GM21786 (cell line): ENCODE results near the gene ARMC9.
"Not testable (repeated sequence)": the region's sequence is repeated elsewhere in the genome, so short reads cannot be mapped to it uniquely, and the experiment has no call there.

ENCODE experiments used
- ATAC-seq: cut with Tn5 transposase; IDR thresholded peaks from one replicate; pipeline ENCODE4 v1.9.1; 2021; ENCODE audit not compliant: unreplicated experiment

The ARMC9 gene

DNA sequence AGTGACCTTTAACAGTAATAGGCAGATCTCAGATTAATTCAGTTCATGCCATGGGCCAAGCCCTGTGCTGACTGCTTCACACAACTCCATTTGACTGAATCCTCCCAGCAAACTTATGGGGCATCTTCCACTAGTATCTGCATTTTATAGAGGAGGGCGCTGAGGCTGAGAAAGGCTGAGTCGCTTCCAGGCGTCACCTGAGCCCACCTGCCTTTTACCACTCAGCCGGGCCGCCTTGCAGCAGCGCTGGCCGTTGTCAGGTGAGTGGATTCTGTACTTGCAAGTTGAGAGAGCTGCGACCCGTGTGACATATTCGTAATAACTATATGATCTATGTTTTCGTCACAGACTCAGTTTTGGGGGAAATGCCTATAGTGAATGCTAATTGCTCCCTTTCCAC, 137.8 kb downstream of the ARMC9 start:
- no peak for ATAC-seq

DNA sequence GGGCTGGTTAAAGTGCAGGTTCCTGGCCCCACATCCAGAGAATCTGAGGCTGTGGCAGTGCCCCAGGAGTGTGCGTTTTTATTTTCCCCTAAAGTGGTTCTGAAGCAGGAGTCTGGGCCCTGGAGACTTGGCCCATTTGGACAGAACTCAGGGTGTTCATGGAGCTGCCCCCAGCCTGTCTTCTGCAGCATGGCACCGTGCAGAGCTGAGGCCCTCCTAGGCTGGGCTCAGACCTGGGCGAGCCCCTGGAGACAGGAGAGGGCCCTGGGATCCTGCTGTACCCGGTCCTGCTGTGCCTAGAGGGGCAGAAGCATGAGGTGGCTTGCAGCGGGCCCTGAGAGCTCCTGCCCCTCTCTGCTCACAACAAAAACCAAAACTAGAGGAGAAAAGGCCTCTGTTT, 138.3 kb downstream of the ARMC9 start:
- ATAC-seq = no peak

DNA sequence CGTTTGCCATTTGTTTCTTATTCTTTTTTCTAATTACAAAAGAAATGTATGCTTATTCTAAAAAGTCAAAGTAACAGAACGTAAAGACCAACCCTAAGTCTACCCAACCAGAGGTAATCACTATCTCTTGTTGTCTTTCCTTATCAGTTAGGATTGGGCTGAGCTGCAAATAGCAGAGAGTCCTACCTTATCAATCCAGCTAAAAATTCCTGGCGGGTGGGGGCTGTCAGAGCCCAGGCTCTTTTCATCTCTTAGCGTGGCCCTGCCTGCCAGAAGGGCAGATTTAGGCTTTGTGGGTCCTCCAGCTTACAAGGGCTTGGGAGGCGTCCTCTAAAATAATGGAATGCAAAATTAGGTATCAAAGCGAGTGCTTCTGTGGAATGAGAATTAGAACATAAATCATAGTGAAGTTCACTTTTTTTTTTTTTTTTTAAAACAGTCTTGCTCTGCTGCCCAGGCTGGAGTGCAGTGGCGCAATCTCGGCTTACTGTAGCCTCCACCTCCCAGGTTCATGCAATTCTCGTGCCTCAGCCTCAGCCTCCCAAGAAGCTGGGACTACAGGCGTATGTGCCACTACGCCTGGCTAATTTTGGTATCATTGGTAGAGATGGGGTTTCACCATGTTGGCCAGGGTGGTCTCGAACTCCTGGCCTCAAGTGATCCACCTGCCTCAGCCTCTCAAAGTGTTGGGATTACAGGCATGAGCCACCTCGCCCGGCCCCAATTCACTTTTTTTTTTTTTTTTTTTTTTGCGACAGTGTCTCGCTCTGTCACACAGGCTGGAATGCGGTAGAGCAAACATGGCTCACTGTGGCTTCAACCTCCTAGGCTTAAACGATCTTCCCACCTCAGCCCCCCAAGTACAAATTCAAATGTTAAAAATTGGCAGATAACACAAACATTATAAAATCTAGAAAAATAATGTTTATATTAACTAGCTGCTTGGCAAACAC, 139.7 kb downstream of the ARMC9 start:
- no peak for ATAC-seq

DNA sequence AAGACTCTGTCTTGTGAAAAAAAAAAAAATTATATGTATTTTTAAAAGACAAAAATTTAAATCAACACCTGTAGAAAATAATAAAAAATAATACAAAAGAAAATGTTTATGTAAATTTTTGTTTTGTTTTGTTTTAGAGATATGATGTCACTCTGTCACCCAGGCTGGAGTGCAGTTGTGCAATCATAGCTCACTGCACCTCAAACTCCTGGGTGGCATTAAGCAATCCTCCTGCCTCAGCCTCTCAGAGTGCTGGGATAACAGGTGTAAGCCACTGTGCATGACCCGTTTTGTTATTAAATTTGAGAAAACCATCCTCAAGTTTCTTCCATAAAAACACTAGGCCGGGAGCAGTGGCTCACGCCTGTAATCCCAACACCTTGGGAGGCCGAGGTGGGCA, 140.9 kb downstream of the ARMC9 start:
- ATAC-seq = no peak

DNA sequence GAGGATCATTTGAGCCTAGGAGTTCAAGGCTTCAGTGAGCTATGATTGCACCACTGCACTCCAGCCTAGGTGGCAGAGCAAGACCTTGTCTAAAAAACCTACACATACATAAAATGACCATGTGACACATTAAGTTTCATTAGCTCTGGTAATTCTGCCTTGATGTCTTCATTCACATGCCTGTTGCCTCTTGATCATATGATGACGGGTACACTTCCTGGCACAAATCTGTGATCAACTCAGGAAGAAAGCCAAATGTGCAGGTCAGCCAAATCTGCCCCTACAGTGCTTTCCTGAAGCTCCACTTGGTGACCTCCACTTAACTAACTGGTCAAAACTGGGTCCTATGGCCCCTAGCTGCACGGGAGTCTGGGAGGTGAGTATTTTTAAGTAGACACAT, 142.7 kb downstream of the ARMC9 start:
- no peak for ATAC-seq

DNA sequence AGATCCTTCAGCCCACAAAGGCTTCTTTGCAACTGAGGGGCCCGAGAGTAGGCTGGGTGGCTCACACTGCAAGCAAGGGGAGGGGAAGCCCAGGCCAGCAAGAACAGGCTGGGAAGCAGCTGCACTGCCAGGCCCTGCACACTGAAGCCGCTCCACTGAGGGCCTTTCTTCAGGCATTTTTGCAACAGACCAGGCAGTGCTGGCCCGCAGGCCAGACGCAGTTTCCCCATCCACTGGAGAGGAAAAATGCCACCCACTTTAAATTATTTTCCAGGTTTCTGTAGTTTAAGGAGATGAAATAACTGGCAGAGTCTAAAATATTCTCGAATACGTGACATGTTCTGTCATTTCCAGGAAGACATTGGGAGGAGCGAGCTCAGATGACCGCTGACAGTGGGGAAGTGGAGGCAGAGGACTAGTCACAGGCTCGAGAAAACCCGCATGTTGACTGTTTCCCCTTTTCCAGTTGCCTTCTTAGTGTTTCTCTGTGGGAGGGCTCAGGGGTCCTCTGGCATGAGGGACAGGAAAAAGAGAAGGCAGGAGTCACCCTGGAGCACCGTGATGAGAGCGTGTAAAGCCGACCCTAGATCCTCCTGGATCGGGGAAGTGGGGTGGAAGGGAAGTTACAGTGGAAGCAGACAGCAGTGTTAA, 143.8 kb downstream of the ARMC9 start:
- no peak for ATAC-seq

DNA sequence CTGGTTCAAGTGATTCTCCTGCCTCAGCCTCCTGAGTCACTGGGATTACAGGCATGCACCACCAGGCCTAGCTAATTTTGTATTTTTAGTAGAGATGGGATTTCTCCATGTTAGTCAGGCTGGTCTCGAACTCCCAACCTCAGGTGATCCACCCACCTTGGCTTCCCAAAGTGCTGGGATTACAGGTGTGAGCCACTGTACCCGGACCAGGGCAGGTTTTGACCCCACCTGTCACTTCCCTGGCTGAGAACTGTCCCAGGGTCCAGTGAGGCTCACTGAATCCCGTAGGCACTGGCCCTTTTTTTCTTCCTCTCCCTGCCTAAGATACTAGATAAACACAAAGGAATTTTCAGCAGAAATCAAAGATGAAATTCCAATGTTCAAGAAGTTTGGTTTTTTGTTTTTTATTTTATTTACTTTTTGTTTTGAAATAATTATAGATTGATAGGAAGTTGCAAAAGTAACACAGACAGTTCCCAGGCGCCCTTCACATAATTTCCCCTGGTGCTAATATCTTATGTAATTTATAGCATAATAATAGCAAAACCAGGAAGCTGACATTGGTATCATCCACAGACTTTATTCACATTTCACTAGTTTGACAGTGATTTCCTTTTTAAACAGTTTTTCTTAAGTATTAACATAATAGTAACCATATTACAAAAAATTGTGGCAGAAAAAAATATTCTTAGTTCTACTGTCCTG, 144.7 kb downstream of the ARMC9 start:
- ATAC-seq = no peak

DNA sequence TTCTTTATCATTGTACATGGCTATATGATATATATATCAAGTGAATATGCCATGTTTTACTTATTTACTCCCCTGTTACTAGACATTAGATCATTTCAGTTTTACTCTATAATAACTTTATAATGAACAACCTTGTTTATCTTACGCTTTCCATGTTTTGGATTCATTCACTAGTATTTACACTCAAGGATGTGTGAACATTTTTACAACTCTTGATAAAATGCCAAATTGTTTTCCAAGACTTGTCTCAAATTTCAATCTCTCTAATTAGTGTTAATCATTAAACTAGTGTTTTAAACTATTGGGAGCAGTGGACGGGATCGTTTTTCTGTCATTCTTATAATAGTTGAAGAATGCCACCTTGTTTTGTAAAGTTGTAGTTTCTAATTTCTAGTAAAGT, 145.6 kb downstream of the ARMC9 start:
- no peak for ATAC-seq

DNA sequence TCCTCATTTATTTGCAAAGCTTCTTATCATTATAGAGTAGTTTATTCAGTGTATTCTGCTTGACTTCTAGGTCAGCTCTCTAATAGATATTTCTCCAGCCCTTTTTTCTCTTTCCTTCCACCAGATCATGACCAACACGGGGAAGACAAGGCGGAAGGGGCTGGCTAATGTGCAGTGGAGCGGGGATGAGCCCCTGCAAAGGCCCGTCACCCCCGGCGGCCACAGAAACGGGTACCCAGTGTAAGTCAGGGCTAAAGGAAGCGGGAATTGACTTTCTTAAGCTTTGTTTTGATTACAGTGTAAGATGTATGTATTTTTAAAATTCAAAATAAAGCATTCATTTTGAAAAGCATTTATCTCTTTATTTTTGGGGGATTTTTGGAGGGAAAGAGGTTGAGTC, 146.4 kb downstream of the ARMC9 start:
- no peak for ATAC-seq

DNA sequence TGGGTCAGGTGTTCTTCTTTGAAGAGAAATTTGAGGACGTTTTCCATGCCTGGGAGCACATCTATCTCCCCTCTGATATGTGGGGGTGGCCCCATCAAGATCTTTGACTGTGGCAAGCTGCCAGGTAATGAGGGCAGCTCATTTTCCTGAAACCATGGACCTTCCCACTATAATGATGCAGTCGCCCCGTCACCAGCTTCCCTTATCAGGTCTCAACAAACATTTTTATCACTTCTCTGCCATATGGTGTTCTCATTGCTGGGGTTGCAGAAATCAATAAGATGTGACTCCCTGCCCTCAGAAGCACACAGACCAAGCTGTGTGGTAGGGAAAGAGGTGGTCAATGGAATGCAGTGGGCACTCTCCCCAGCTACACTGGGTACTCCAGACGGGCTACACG, 148.7 kb downstream of the ARMC9 start:
- ATAC-seq = no peak

DNA sequence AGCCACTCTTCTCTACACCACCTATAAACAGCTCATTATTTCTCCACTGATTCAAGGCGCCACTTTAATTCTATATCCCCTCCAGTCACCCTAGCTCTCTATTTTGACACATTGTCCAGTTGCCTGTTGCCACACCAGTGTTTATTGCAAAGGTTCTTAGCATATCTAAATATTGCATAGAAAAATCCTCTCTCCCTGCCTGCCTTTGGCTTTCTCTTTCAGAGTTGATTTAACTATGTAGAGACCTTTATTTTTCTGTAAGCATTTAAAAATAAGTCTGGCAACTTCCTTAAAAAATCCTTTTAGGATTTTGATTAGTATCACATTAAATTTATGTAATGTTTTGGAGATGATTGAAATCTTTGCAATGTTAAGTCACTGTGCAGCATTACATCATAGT, 149.2 kb downstream of the ARMC9 start:
- ATAC-seq = no peak

DNA sequence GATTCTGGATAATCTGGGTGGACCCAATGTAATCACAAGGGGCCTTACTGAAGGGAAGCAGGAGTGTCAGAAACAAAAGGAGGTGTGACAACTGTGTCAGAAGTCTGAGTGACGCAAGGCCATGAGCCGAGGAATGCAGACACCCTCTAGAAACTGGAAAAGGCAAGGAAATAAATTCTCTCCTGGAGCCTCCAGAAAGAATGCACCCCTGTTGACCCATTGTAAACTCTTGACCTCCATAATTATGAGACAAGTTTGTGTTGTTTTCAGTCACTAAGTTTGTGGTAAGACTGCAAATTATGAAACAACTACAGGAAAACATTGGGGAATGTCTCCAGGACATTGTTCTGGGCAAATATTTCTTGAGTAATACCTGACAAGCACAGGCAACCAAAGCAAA, 149.7 kb downstream of the ARMC9 start:
- ATAC-seq = no peak

DNA sequence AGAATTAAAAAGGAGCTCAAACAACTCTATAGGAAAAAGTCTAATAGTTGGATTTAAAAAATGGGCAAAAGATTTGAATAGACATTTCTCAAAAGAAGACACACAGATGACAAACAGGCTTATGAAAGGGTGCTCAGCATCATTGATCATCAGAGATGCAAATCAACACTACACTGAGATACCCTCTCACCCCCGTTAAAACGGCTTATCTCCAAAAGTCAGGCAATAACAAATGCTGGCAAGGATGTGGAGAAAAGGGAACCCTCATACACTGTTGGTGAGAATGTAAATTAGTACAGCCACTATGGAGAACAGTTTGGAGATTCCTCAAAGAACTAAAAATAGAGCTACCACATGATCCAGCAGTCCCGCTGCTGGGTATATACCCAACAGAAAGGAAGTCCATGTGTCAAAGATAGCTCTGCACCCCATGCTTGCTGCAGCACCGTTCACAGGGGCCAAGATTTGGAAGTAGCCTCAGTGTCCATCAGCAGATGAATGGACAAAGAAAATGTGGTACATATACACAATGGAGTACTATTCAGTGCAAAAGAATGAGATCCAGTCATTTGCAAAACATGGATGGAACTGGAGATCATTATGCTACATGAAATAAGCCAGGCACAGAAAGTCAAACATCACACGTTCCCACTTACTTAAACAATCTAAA, 150.4 kb downstream of the ARMC9 start:
- ATAC-seq = no peak

DNA sequence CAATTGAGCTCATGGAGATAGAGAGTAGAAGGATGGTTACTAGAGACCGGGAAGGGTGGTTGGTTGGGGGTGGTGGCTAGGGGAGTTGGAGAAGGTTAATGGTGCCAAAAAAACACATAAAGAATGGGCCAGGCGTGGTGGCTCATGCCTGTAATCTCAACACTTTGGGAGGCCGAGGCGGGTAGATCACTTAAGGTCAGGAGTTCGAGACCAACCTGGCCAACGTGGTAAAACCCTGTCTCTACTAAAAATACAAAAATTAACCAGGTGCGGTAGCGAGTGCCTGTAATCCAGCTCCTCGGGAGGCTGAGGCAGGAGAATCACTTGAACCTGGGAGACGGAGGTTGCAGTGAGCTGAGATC, 150.9 kb downstream of the ARMC9 start:
- not testable (repeated sequence) for ATAC-seq

DNA sequence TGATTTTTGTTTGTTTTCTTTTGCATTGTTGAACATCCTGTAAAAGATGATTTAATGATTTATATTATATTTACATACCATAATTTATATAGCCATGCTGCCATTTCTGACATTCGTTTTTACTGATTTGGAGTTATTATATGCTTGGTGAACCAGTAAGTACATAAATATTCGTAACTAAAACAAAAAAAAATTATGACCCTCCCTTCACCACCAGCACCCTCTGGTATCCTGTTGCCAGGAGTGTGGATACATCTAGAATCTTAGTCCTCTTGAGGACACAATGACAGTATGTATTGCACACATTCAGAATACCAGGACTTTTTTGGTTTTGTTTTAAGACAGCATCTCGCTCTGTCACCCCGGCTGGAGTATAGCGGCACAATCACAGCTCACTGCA, 153.2 kb downstream of the ARMC9 start:
- no peak for ATAC-seq

DNA sequence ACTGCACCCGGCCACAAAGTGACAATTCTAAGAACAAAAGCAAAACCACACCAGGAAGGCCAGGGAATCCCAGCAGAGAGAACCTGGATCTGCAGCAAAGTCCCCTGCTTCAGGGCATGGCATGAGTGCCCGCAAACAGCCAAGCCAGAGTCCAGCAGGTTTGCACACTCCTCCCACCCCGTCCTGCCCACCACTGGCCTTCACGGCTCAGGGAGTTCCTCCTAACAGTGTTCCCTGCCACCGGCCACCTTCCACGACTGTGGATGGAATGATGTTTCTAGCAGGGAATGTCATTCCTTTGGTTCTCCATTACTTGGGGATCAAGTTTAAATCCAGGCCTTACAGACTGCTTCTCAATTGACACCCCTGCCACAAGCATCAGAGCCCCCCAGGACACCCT, 155.0 kb downstream of the ARMC9 start:
- ATAC-seq = no peak

DNA sequence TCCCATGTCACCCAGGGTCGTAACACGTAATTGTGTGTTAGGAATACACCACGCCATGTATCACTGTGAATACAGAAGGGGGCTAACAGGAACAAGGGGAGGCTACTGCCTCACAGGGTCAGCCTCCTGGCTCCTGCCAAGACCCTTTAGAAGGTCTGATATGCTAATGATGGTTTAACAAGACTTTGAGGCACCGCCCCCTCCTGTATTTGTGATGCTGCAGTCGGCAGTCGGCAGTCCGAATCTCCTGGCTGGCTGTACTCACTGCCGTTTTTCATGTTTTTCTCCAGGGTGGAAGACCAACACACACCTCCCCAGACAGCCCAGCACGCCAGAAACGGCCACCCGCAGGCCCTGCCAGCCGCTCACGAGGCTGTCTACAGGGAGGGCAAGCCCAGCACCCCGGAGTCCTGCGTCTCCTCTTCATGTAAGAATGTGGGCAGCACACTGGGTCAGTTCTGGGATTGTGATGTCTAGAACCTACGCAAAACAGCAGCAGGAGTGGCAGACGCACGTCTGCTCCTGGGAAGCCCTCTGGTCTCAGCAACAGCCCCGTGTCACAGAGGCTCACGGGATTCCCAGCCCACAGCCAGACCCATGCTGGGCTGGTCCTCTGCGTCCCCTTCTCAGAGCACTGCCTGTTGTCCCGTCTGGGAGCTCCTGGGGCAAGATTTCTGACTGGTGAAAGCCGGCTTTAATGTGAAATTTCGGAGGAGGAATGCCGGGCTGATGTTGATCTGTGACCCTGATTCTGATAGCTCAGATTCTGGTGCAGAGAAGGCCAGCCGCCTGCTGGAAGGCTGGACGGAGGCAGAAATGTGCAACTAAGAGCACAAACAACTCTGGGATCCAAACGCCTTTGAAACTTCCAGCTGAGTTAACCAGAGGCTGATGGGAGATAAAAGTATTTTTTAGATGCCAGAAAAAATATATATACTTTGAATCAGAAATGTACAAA, 157.4 kb downstream of the ARMC9 start:
- no peak for ATAC-seq

DNA sequence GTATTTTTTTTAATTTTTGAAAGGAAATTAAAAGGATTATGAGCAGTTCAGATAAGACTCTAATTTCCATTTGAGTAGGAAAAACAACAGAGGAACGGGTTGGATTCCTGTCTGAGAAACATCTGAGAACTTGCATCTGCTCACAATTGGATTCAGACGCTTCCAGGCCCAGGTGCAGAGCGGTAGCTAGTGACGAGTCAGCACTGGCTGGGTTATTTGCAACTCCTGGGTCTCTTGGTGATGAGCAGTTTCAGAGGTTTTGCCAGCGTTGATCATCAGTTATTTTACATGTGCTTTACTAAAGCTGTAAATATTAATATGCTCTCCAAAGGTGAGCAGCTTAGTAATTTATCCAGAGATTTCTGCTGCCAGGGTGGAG, 158.0 kb downstream of the ARMC9 start:
- no peak for ATAC-seq

DNA sequence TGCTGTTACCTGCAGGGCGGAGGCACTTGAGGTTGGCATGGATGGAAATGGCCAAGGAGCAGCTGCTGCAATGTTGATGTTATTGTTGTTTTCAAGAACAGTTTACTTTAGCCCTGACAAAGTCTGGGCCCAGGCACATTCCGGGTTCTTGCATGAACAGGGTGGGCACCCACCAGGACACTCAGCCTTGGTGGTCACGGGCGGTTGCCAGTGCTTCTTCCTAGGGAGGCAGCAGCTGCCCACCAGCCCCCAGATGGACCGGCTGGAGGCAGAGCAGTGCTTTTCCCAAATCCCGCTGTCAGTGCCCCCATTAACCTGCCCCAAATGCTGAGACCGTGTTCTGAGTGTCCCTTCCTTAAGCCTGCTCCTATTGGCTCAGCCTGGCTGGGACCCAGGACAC, 158.6 kb downstream of the ARMC9 start:
- no peak for ATAC-seq

DNA sequence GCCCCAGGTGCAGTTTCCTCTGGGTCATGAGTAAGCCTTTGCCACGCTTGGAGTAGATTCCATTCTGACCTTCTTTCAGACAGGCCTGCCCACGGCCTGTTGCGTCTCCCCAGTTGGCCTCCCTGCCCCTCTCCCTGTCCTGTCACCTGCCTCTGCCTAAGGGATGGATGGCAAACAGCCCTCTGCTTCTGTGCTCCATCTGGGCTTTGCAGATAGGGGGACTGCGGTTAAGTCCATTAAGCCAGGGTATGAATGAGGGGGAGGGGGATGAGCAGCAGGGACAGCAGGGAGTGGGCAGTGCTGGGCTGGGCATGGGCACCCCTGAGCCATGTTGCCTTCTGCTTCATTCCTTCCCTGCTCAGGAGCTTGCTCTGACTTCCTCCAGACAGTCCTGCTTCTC, 159.5 kb downstream of the ARMC9 start:
- no peak for ATAC-seq
